NCI-H1105 (cell line): ENCODE measurements around the gene YIPF3.
"Not testable (repeated sequence)": the region's sequence is repeated elsewhere in the genome, so short reads cannot be mapped to it uniquely, and the experiment has no call there.

Experiments
- DNase-seq: peaks from one replicate; lab custom pipeline; 2025; lab: John Stamatoyannopoulos, UW

Gene YIPF3

GRCh38 chr6:43491750-43492661 lies 24.7 kb downstream of the YIPF3 start:
- DNase-seq, result no peak

GRCh38 chr6:43490523-43490939 lies 26.2 kb downstream of the YIPF3 start:
- DNase-seq, result no peak

GRCh38 chr6:43489277-43490072 lies 27.3 kb downstream of the YIPF3 start:
- DNase-seq, result no peak

- no peak for DNase-seq
Observed at GRCh38 chr6:43488667-43489276, 28.0 kb downstream of the YIPF3 start.

GRCh38 chr6:43481591-43482236 lies 35.0 kb downstream of the YIPF3 start:
- no peak for DNase-seq

- no peak for DNase-seq
Observed at GRCh38 chr6:43481075-43481474, 35.7 kb downstream of the YIPF3 start.

GRCh38 chr6:43478008-43478372 lies 38.7 kb downstream of the YIPF3 start:
- DNase-seq, result no peak

GRCh38 chr6:43477235-43478007 lies 39.3 kb downstream of the YIPF3 start, which contains the start of gene TJAP1:
Gene TJAP1, plus strand, starts transcription at chr6:43477570. Its CDS starts 21,432 bp downstream, at chr6:43499002.
- DNase-seq, result peak; percentile 94

- DNase-seq, result no peak
Observed at GRCh38 chr6:43476746-43477145, 40.0 kb downstream of the YIPF3 start.

GRCh38 chr6:43475516-43475915 lies 41.2 kb downstream of the YIPF3 start:
- no peak for DNase-seq

- no peak for DNase-seq
Observed at GRCh38 chr6:43472515-43472914, 44.2 kb downstream of the YIPF3 start.

- no peak for DNase-seq
Observed at GRCh38 chr6:43471399-43471798, 45.3 kb downstream of the YIPF3 start.

- no peak for DNase-seq
Observed at GRCh38 chr6:43469947-43470346, 46.8 kb downstream of the YIPF3 start.

GRCh38 chr6:43468748-43469681 lies 47.7 kb downstream of the YIPF3 start:
- DNase-seq, result no peak

GRCh38 chr6:43468240-43468639 lies 48.5 kb downstream of the YIPF3 start:
- DNase-seq, result no peak

GRCh38 chr6:43467752-43468151 lies 49.0 kb downstream of the YIPF3 start:
- no peak for DNase-seq

- not testable (repeated sequence) for DNase-seq
Observed at GRCh38 chr6:43467265-43467664, 49.5 kb downstream of the YIPF3 start.

- DNase-seq, result no peak
Observed at GRCh38 chr6:43465948-43466347, 50.8 kb downstream of the YIPF3 start.

- DNase-seq, result no peak
Observed at GRCh38 chr6:43464337-43464736, 52.4 kb downstream of the YIPF3 start.

GRCh38 chr6:43461936-43462335 lies 54.8 kb downstream of the YIPF3 start:
- no peak for DNase-seq
